HG02938 (cell line): ENCODE results near the gene ROBO3.

ENCODE experiments used
- ATAC-seq: cut with Tn5 transposase; IDR thresholded peaks from one replicate; pipeline ENCODE4 v1.9.1; 2021; ENCODE audit warnings: mild to moderate bottlenecking, moderate library complexity; ENCODE audit not compliant: unreplicated experiment

Gene ROBO3

DNA sequence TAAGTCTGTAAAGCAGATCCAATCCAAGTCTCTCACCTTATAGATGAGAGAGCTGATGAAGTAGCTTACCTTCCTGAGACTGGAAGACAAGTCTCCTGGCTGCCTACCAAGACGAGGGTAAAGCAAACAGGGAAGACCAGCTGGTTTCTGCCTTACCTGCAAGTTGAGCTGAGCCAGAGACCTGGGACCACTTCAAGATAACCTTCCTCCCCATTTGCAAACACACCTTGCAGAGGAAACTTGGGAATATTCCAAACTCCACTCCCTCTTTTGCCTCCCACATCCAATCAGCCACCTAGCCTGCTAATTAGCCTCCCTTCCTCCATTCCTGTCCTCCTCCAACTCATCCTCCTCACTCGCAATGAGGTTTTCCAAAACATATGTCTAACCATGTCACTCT is 23.4 kb upstream of the ROBO3 start:
- no peak for ATAC-seq

GRCh38 chr11:124842305-124842704 is 22.9 kb upstream of the ROBO3 start:
- no peak for ATAC-seq

- ATAC-seq: no peak
Observed at GRCh38 chr11:124843616-124843910, 21.7 kb upstream of the ROBO3 start.

- no peak for ATAC-seq
Observed at GRCh38 chr11:124844664-124845079, 20.6 kb upstream of the ROBO3 start.

DNA sequence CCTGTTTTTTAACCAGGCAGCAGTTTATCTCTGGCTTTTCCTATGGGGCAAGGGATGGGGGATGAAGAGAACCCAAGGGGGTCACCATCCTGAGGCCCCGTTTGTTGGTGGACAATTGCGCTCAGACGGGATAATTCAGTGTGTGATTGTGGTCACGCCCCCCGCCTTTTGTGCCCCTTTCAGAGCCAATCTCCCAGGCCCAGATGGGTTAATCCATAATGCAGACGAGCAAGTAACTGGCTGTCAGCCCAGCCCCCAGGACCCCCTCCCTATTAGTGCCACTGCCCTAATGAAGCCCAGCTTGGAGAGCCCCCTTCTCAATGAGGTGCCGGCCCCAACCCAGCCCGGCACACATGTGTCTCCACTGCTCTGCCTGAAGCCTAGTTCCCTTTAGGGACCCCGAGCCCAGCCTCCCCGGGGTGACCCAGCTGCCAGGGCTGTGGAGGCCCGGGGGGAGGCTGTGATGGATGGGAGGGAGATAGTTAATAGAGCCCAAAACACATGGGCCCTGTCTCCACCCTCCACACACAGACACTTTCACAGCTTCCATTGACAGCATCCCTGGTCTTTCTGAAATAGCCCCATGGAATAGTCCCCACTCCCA is 19.1 kb upstream of the ROBO3 start:
- ATAC-seq: no peak

DNA sequence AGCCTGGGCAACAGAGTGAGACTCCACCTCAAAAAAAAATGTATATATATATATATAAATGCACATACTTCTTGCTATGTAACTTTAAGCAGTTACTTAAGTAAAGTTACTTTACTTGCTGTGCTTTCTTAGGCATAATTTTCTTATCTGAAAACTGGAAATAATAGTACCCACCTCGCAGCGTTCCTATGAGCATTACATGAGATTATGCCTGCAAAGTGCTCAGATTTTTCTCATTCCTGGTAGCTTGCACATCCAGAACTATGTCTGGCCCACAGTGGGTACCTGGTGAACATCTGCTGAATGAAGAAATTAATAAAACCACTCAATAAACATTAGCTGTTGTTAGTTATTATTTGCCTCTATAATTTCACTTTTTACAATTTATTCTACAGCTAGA is 6.1 kb upstream of the ROBO3 start:
- ATAC-seq: no peak

DNA sequence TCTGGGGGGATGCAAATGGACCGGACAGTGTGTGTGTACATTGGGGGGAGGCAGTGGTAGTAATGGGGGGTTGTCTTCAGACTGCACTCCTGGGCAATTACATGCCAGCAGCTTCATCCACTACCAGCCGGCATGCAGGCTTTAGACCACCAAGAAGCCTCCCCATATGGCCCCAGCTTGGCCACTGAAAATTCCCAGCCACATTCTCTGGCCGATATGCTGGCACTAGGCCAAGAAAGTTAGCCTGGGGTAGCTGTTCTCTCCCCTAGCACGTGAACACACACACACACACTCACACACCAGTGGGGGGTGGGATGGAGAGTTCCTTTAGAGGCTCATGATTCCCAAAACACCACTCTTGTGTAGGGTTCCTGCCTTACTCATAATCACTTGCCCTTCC is 3.6 kb upstream of the ROBO3 start:
- no peak for ATAC-seq

DNA sequence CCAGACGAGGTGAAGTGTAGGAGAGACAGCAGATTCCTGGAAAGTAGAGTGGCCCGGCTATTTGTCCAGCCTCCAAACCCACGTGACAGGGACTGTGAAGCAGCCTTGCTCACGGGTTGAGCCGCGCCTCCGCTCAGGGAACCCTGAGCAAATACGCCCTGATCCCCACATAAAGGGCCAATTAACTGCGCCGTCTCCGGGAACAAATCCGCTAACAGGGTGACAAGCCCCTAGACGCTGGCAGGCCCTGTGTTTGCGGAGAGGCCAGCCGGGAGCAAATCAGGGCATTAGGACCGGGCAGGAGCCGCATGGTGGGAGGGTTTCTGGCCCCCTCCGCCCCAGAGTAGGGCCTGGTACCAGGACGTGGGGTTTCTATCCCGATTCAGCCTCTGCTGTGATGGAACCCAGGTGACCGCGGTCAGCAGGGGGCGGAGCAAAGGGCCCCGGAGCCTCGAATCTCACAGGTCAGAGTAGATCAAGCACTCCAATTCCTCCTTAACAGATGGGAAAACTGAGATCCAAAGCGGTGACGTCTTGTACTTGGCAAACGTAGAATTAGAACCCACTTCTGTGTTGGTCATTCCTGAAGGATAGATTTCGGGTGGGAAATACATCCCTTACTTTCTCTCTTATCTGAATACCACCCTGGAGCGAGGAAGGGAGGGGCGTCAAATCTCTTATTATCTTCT is 2.0 kb upstream of the ROBO3 start:
- no peak for ATAC-seq

- no peak for ATAC-seq
Observed at GRCh38 chr11:124863826-124864165, 1.4 kb upstream of the ROBO3 start.

- no peak for ATAC-seq
Observed at GRCh38 chr11:124864176-124864891, 898 bp upstream of the ROBO3 start.

DNA sequence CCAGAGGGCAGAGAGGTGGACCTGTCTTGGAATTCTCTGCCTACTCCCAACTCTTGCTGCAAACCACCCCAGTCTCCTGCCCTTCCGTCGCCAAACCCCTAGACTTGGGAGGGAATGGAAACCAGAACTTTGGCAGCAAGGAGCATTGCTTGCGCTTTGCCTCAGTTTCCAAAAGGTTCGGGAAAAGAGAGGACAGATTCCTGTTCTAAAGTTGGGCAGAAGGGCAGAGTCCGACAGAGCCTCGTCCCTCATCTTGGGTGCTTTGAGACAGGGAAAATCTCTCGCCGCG is 396 bp upstream of the ROBO3 start:
- no peak for ATAC-seq

DNA sequence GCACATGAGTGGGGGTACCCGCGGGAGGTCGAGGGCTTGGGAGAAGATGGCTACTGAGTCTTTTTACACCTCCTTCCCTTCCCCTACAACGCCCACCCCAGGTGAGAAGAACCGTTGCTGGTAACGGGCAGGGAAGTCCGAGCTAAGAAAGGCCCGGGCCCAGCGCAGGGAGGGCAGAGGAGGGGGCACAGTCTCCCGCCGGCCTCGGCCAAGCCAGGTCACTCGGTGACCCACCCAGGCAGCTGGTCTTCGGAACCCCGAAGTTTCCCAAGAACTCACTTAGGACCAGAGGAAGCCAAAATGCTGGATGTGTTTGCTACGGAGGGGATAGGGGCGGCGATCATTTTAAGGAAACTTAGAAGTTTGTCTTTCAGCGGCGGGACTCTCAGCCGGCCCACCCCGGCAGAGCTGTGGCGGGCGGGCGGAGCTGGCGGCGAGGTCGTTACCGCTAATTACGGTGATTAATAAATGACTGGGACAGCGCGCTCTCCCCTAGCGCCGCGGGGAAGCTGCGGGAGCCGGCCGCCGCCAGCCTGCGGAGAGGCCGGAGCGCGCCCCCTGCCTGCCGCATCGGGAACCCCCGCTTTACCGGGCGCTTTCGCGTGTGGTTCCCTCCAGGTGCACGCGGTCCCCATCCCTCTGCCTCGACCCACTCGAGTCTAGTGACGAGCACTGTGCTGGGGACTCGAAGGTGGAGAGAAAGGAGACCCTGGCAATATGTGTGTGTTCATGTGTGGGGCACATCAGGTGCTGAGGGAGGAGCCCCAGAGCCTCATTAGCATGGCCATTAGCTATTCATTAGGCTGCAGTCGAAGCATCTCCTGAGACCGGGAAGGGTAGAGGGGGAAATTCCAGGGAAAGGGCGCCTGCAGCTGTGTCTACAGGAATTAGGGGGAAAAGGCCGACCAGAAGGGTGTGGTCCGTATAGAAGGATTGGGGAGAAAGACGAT is 945 bp downstream of the ROBO3 start:
- ATAC-seq: no peak

DNA sequence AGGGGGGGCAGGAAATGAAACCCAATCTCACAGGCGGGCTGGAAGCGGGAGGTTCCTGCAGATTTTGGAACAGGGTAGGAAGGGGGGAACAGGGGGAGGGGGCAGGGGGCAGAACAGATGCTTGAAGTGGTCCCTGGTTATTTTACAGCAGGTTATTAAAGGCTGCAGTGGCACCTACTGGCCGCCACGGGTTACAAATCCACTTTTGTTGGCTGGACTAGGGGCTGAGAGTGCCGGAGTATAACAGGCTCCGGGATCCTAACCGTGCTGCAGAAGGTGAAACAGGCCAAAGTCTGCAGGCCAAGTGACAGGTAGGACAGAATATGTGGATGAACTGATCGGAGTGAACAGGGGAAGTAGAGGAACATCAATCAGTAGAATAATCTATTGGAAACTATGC is 2.5 kb downstream of the ROBO3 start:
- no peak for ATAC-seq

- ATAC-seq: no peak
Observed at GRCh38 chr11:124868331-124869274, 3.4 kb downstream of the ROBO3 start.

DNA sequence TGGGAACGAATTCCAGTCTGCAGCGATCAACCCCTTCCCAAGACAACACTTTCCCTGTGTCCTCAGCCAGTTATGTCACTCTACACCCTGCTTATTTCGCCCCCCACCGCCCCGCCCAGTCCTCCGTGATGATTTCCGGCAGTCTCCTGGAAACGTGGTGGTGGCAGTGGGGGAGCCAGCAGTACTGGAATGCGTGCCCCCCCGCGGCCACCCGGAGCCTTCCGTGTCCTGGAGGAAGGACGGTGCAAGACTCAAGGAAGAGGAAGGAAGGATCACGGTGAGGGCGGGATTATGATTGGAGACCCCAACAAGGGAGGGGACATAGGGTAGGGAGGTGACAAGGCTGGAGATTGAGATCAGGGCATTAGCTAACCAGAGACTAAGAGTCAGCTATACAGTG is 4.1 kb downstream of the ROBO3 start:
- ATAC-seq: no peak

DNA sequence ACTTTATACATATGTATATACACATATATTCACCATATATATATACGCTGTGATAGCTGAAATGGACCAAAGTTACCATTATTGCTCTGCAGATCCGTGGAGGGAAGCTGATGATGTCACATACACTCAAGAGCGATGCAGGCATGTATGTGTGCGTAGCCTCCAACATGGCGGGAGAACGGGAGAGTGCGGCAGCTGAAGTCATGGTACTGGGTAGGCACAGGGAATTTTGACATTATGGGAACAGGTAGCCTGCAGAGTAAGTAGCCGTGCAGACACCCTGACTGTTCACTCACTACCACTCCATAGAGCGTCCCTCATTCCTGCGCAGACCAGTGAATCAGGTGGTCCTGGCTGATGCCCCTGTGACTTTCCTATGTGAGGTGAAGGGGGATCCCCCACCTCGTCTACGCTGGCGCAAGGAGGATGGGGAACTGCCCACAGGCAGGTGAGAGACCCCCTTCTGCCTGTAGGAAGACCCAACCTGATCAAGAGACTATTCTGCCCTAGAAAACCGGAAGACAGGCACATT is 4.7 kb downstream of the ROBO3 start:
- ATAC-seq: no peak

DNA sequence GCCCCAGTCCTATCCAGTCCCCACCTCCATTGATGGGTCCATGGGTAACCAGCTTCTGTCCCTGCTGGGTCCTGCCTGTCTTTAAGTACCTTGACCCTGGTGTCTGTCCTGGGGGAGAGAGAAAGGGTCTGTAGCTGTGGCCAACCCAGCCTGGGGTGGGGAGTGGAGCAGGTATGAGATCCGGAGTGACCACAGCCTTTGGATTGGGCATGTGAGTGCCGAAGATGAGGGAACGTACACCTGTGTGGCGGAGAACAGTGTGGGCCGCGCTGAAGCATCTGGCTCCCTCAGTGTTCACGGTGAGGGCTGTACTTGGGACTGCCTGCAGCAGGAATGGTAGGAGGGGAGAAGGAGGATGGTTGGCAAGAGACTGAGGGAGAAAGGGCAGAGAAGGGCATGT is 5.2 kb downstream of the ROBO3 start:
- ATAC-seq: no peak

DNA sequence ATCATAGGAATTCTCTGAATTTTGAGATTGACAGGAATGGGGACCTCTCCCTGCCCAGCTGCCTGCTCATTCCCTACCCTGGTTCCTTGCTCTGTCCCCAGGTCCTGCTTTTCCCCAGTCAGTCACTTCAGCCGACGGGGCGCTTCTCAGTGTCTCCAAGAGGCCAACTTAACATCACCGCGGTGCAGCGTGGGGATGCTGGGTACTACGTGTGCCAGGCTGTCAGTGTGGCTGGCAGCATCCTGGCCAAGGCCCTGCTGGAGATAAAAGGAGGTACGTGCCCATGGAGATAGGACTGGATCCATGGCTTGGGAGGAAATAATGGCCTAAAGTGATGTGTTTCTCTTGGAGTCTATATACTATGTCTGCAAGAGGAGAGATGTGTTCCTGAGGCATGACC is 7.0 kb downstream of the ROBO3 start:
- no peak for ATAC-seq

DNA sequence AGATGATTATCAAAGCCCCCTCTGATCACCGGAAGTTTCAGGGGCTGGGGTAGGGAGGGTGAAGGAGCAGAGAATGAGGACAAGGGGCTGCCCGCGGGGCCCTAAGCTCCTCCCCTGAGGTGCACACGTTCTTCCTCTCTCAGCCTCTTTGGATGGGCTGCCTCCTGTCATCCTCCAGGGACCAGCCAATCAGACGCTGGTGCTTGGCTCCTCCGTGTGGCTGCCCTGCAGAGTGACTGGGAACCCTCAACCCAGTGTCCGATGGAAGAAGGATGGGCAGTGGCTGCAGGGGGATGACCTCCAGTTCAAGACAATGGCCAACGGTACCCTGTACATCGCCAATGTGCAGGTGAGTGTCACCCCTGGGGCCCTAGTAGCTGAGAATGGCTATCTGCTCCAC is 7.5 kb downstream of the ROBO3 start:
- ATAC-seq: no peak

GRCh38 chr11:124873951-124874350 is 8.7 kb downstream of the ROBO3 start:
- ATAC-seq: no peak
